ENCODE measurements around the gene ACVR2A.

Gene ACVR2A

DNA sequence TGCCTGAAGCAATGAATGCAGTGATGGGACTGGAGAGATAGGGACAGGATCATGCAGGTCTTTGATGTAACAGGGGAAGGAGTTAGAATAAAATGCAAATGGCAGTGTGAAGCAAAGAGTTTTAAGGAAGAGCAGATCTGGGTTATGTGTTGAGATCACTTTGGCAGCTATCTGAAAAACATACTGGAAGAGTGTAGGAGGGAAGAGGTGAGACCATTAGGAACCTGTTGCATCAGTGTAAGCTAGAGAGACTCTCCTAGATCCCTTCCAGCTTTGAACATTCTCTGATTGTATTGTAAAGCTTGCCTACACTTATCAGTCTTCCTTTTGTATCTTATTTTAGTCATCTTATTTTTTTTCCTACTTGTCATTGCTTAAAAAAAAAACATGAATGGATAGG lies 10.5 kb downstream of the ACVR2A start:
- no peak for DNase-seq (ENCODE audit: low read depth in 1 of 2, low spot score in 1 of 2)

DNA sequence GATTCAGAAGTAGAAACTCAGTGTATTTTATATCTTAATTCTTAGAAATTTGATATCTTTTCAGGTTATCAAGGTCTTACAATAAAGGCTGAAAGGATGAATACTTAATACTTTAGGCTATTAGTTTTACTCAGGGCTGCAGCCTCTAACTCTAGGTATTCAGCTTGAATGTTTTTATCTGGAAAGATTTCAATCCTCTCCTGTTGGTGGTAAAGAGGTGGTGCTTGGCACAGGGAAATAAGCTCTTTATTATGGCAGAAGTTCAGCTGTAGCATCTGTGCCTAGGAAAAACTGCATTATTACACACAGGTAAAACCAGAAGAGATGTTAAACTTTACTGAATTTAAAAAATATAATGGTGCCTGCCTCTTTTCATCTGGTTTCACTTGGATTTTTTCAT lies 11.1 kb downstream of the ACVR2A start:
- no peak for DNase-seq (ENCODE audit: low read depth in 1 of 2, low spot score in 1 of 2)

DNA sequence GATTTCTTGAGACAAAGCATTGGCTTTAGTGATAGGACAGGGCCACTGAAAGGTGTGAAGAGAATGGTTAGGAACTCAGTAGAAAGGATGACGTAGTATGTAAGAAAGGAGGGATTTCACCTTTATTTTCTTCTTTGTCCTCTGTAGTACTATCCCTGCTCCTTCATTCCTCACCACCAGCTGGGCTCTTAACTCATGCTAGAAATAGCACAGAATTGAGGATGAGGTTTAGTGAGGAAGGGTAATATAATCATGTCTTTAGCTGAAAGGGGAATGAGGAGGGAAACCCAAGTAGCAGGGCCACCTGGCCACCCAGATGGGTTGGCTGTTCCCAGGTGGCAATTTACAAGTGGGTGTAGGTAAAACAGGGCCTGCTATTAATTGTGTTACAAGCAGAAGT lies 15.2 kb downstream of the ACVR2A start:
- no peak for DNase-seq (ENCODE audit: low read depth in 1 of 2, low spot score in 1 of 2)

DNA sequence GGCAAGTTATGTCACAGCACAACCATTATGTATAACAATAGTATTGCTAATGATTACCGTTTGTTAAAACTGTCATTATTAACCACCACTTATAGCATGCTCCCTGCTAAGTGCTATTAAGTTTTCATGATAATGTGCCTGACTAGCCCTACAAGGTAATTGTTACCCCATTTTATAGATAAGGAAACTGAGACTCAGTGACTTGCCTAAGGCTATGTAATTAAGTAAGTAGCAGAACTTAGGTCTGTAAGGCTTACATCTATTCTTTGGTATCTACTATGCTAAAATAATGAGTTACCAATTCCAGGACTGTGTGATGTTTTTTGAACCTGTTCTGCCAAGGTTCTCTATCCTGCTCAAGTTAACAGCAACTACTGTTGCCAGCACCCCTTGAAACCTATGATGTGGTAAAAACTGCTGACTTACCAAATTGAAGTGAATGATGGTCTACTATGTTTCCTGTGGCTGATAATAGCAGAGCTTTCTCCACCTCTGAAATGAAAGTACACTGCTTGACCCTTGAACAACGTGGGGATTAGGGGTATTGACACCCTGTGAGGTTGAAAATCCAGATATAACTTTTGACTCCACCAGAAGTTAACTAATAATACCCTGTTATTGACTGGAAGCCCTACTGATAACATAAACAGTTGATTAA lies 18.2 kb downstream of the ACVR2A start:
- no peak for DNase-seq (ENCODE audit: low read depth in 1 of 2, low spot score in 1 of 2)

DNA sequence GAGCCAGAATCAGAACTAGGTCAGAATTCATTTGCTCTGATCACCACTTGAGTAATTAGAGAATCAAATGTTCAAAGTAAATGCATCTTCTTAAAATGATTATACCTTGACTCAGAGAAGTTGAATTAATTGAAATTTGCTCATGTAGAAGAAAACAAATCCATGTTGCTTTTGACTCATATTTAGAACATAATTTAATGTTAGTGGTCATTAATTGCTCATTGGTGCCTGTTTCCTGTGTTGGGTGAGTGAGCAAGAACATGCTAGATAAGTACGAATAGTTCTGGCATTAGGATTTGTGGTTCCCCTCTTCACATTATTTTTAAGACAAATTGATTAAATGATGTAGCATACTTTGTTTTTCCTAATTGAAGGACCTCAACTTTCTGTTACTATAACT lies 19.0 kb downstream of the ACVR2A start:
- DNase-seq (ENCODE audit: low read depth in 1 of 2, low spot score in 1 of 2) = no peak

DNA sequence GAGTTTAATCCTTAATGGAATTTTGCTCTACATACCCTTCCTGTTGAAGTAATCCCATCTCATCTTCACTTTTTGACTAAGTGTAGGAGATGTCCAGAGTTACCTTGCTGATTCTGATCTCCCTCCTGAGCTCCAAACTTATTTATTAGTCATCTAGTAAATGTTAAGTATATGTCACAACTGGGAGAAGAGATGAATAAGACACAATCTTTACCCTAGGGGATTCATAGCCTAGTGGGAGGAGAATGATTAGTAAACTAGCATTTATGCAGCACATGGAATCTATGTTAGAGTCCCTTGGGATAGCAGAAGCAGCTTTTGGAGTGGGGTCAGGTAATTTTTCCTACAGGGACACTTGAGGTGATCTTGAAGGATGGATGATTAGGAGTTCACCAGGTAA lies 20.7 kb downstream of the ACVR2A start:
- DNase-seq (ENCODE audit: low read depth in 1 of 2, low spot score in 1 of 2) = no peak

DNA sequence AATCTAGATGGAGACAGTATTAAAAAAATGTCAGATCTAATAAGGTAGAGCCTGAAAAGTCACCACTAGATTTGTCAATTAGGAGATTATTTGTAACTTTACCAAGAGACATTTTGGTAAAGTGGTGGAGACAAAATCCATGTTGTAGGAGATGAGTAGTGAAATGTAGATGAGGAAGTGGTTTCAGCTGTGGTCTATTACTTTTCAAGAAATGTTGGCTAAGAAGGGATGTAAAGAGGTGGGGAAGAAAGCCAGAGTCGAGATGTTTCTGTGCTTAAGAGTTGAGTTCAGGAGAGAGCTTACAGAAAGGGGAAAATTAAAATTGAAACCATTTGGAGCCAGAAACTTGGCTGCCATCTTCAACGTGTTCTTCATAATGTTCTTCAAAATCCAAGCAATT lies 22.2 kb downstream of the ACVR2A start:
- no peak for DNase-seq (ENCODE audit: low read depth in 1 of 2, low spot score in 1 of 2)

DNA sequence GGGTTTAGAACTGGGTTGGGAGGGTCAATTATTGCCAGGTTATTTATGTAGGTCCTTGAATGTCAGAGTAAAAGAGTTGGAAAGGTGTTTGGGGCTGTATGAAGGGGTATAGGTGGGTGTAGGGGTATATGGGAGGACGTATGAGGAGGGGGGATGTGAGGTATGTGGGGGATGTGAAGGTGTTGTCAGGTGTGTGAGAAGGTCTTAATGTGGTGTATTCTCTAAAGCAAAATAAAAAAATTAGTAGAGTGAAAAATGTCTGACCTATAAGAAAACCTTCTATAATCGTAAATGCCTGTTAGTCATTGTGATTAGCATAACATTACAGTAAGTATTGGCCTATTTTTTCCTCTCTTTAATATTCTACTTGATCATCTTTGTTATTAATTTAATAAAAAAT lies 25.1 kb downstream of the ACVR2A start:
- DNase-seq (ENCODE audit: low read depth in 1 of 2, low spot score in 1 of 2) = no peak

DNA sequence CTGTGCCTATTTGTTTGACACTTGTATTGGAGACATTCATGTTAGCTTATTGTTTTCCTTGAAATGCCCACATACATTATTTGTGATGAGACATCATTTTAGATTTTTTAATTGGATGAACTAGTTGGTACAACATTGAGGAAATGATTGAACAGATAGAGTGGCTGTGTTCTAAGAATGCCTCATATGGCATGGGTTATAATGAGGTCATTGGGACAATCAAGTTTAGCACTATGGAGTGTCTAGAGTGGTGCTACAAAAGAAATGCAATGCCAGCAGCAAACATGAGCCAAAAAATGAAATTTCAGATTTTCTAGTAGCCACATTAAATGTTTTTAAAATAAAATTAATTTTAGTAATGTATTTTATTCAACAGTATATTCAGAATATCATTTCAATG lies 28.1 kb downstream of the ACVR2A start:
- DNase-seq (ENCODE audit: low read depth in 1 of 2, low spot score in 1 of 2) = no peak

DNA sequence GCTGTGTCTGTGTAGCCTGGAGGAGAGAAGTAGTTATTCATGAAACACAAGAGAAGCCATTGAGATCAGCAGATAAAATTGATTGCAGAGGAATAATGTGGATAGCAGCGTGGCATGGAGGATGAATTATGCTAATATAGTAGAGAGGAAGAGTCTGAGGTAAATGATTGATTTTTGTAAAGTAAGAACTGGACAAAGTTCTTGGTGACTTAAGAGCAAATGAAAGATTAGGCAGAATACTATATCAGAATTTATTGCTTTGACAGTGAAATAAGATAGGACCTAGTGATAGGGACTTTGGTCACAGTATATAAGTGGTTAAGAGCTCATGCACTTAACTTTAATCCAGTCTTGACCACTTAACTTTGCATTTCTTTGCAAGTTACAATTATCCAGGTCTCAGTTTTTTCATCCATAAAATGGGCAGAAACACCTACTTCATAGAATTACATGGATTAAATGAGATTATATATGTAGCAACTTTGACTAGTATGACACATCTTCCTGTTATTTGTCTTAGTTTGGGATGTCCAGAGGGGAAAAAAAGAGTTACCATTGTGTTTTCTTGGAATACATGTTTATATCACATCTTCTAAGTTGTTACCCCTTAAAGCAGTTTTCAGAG lies 29.1 kb downstream of the ACVR2A start:
- DNase-seq (ENCODE audit: low read depth in 1 of 2, low spot score in 1 of 2) = no peak

DNA sequence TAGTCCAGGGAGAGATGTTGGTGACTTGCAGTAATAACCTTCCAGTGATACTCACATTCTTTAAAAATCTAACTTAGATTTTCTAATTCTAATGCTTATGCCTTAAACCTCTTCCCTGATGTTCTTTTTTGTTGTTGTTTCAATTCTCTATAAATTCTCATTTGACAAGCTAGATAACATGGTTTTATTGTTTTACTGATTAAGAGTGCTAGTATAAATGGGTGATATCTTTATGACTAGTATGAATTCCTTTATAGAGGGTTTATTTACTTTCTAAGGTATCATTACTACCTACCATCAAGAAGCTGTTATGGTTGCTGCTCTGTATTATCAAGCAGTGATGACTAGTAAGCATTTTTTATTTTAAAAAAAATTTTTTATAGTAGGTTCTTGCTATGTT lies 35.0 kb downstream of the ACVR2A start:
- DNase-seq (ENCODE audit: low read depth in 1 of 2, low spot score in 1 of 2) = no peak

DNA sequence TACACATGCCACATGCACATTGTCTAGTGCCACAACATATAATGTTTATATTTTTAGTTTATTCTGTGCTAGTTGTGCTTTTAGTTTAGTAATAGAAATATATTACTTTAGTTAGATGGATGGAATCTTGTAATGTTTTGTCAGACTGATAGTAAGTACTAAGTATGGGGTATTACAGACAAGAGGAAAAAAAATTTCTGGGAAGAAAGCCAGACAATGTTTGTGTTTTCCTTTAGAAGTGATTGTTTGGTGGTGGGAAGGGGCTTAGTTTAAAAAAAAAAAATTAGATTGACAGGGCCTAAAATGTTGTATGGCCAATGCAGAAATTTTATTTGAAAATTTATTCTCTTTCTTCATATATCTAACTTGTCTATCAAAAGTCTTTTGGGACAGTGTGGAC lies 37.8 kb downstream of the ACVR2A start:
- DNase-seq (ENCODE audit: low read depth in 1 of 2, low spot score in 1 of 2) = no peak

DNA sequence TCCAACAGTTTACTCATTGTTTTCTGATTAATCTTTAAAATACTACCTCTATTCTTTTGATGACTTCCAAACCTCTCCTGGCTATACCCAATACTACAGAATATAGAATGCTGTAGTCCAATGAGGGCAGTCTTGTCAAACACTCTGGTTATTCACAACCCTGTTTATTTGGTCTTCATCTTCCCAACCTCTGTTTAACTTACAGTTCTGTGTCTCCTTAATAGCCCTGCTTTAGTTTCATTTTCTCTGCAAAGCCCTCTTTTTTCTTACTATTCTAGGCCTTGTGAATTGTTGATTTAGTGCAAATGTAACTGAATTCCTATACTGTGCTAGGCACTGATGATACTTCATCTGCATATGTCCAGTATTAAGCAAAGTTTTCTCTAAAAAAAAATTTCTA lies 40.0 kb downstream of the ACVR2A start:
- no peak for DNase-seq (ENCODE audit: low read depth in 1 of 2, low spot score in 1 of 2)

DNA sequence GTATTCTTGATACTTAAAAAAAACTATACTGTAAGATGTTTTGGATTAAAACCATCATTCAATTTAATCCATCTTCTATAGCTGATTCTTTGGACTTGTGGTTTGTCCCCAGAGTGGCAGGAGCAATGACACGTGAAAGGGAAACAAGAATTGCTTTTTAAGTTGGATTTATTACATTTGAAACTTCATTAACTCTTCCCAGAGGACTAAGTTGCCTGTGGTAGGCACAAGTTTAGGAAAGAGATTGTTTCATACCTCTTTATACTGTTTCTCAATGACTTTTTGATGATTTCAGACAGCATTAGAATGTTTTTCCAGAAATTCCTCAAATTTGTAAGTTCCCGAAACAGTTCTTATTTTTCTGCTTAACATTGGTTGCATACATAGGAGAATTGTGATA lies 41.3 kb downstream of the ACVR2A start:
- DNase-seq (ENCODE audit: low read depth in 1 of 2, low spot score in 1 of 2) = no peak

DNA sequence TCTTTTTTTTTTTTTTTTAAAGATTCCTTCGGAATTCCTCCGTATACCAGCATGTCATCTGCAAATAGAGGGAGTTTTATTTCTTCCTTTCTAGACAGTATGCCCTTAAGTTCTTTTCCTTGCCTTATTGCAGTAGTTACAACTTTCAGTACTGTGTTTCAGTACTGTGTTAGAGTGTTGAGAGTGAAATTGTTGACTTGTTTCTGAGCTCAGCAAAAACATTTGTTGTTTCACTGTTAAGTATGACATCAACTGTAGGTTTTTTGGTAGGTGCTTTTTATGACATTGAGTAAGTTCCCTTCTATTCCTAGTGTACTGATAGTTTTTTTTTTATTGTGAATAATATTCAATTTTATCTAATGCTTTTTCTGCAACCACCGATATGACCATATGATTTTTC lies 43.9 kb downstream of the ACVR2A start:
- DNase-seq (ENCODE audit: low read depth in 1 of 2, low spot score in 1 of 2) = no peak

DNA sequence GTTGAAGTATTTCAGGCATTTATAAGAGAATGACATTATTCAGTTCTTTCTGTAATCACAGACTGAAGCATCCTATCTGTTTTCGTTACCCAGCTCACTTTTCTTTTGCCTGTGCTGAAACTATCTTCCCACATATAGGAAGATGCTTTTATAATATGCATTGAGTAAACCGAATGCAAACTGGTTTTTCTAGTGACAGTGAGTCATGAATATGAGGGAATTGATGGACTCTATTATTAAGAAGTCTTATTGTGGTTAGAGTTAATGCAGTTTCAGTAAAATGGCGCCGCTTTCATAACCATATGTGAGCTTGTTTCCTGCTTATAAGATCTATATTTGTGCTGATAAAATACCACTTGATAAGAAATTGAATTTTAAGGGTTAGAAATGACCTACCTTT lies 59.2 kb downstream of the ACVR2A start:
- DNase-seq (ENCODE audit: low read depth in 1 of 2, low spot score in 1 of 2) = no peak

DNA sequence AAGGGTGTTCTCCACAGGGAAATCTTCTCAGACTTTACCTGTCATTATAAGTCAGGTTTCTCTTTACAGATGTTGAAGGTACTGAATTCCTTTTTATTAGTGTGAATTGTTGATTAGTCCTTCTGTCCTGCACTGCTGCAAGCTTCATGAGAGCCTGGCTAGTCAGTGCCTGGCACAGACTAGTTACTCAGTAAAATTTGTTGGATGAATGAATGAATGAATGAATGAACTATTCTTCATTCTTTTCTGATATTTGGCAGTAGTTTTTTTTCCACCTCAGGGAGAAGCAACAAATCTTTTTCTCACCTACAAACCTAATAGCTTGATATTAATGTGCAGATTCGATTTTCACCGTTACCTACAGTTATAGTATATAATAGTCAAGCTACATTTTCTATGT lies 64.3 kb downstream of the ACVR2A start:
- DNase-seq (ENCODE audit: low read depth in 1 of 2, low spot score in 1 of 2) = no peak

DNA sequence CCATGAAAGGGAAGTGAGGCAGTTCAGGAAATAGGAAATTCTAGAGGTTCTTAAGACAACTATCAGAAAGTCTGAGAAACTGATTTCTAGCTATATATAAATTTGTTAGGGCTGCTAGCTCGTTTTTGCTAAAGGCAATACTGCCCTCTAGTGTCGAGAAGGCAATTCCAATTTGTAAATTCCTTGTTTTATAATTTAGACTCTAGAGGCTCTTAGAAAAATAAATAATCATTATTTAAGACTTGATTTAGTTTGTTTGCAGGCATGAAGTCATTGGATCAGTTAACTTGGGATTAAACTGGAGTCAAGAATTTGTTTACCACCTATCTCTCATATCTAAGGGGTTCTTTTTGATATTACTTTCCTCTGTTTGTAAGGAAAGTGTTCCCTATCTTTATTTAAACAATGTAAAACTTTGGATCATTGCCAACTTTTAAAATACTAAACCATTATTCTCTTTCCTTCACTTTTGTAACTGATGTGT lies 66.2 kb downstream of the ACVR2A start:
- DNase-seq (ENCODE audit: low read depth in 1 of 2, low spot score in 1 of 2) = no peak

DNA sequence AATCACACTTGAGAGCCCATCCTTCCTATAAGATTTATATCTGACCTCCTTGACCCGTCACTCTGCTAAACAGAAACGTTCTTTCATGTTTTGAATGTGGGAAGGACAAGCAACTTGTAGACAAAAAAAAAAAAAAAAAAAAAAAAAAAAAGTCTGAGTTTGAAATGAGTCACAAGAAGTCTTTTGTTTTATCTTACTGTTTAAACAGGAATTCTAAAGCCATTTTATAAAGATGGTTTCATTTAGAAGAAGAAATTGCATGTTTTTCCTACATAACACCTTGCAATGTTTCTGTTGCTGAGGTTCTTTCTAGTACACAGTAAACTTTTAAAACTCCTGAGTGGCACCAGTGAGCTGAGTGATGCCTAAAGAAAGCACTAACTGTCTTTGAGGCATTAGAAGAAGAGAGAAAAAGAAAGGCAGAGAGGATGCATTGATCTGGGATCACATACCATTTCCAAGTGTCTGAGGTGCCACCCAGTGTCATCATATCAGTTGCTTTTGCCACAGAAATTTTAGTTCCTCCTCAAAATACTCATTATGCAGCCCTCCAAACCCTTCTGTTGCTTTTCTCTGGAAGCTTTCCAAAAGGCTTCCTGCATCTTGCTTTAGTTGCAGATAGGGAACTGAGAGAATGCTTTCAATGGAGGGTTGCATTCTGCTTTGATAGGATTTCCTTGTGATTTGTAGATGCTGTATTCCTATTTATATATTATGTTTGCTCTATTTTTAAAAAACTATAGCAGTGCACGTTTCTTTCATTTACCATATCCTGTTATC lies 69.1 kb downstream of the ACVR2A start:
- DNase-seq (ENCODE audit: low read depth in 1 of 2, low spot score in 1 of 2) = no peak

DNA sequence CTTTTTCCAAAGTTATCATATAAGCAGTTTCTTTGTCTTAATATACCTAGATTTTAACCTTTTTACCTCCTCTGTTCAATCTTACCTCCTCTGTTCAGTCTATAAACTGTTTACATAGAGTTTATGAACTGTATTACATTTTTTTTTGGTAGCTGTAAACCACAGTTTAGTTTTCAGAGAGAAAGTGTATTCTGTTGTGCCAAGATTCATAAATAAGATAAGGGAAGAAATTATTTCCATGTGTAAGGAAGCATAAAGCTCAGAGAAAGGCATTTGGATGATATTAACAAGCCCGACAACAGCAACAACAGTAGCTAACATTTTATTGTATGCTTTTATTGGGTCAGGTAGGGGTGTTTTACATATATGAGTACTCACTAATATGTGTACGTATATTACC lies 71.2 kb downstream of the ACVR2A start:
- DNase-seq (ENCODE audit: low read depth in 1 of 2, low spot score in 1 of 2) = no peak

DNA sequence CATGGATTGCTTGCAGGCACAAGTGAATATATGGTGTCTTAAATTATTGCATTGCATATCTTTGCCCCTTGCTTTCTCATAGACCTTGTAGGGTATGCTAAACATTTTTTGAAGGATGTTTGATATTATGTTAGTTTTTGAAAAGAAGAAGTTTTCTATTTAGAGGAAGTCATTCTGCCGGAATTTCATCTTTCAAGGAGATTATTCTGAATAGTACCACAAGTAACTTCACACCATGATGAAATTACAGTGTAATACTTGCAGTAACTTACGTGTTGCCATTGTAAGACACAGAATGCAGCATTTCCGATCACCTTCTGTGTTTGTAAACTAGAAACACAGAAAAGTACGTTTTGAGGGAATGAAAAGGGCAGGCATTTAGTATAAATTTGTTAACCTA lies 71.9 kb downstream of the ACVR2A start:
- no peak for DNase-seq (ENCODE audit: low read depth in 1 of 2, low spot score in 1 of 2)

DNA sequence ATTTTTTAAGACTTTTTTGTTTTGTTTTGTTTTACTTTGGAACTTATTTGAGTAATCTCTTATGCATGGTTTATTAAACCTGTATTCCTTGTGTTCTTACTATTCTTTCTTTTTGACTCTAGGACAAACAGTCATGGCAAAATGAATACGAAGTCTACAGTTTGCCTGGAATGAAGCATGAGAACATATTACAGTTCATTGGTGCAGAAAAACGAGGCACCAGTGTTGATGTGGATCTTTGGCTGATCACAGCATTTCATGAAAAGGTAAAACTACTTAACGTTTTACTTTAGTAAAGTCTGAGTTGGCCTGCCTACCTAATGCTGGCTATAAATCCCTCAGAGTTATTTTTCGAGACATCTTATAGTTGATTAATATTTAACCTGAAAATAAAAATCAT lies 72.3 kb downstream of the ACVR2A start:
- DNase-seq (ENCODE audit: low read depth in 1 of 2, low spot score in 1 of 2) = no peak

DNA sequence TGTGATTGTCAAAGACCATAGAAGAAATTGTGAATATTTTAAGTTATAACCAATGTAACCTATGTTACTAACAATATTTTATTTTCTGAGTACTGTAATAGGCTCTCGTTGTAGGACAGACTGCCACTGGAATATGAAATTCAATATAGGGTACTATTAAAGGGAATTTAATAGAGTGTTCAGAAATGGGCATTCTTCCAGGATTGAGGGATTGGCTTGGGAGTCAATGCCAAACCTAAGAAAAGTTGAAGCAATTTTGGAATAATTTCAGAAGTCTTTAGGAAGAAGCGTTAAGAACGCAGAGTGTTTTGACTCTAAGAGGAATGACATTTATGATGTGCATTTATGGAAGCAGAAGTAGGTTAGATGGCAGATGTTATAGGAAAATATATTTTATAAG lies 79.0 kb downstream of the ACVR2A start:
- no peak for DNase-seq (ENCODE audit: low read depth in 1 of 2, low spot score in 1 of 2)

Measured in activated T-helper 1 cell treated with anti-CD3 and anti-CD28 coated beads, Interleukin-2, amount 50 U/mL, for 16 hours (primary cell).